Thyroid gland (tissue), 4 donors: ENCODE measurements around the gene HOXD10. TPM values are rescaled to one million over a fixed set of nuclear protein-coding genes. Genes with fewer than 3 reads are reported as not detected.
A peak's percentile ranks its signal among the peaks of the same experiment; 100 is the strongest.

ENCODE experiments used
- DNase-seq, 2 donors: peaks; one replicate each; pipeline ENCODE4 v3.0.0-alpha.2; 2019
- H3K27ac ChIP-seq, 3 donors: fragments of 200-600 bp; sonication (generic); 1 replicate in 2 of 3; 2 replicates in 1 of 3; pipeline ENCODE4 v1.5.1; 2016 to 2019; ENCODE audit warnings: mild to moderate bottlenecking in 1 of 3, moderate library complexity in 1 of 3
- H3K27me3 ChIP-seq: fragments of 200-600 bp; sonication (generic); one replicate; pipeline ENCODE4 v1.5.1; 2019
- H3K36me3 ChIP-seq, 2 donors: fragments of 200-600 bp; sonication (generic); one replicate each; pipeline ENCODE4 v1.5.1; 2016 to 2019
- H3K4me1 ChIP-seq, 2 donors: fragments of 200-600 bp; sonication (generic); one replicate each; pipeline ENCODE4 v1.5.1; 2017 to 2019
- H3K4me3 ChIP-seq, 3 donors: fragments of 200-600 bp; sonication (generic); replicated peaks in 1 of 3; 1 replicate in 2 of 3; 2 replicates in 1 of 3; pipeline ENCODE4 v1.5.1; 2016; ENCODE audit warnings: mild to moderate bottlenecking in 1 of 3
- H3K9me3 ChIP-seq: fragments of 200-600 bp; sonication (generic); one replicate; pipeline ENCODE4 v1.5.1; 2017
- CTCF ChIP-seq, 6 experiments: fragments of 200-600 bp in 3 of 6; fragments of 450-650 bp in 3 of 6; sonication (generic) in 3 of 6; IDR thresholded peaks; one replicate each; pipeline ENCODE4 v1.5.1; 2016 to 2019; ENCODE audit warnings: antibody characterized with exemption in 6 of 6, mild to moderate bottlenecking in 2 of 6, inconsistent platforms in 1 of 6, moderate library complexity in 1 of 6
- POLR2A ChIP-seq, 2 donors: fragments of 450-650 bp; IDR thresholded peaks; one replicate each; pipeline ENCODE4 v1.6.1; 2017; ENCODE audit warnings: antibody characterized with exemption in 2 of 2, mild to moderate bottlenecking in 2 of 2, moderate library complexity in 1 of 2
- WGBS, 2 donors: methylation state at CpG; one replicate each; pipeline ENCODE4 v1.1.5; 2017; 5-methylcytosine and 5-hydroxymethylcytosine counted together
- intact Hi-C: fragments of 100-400 bp; cut with DNase I; formaldehyde crosslinking; loops from one replicate; pipeline ENCODE4 v1.15.1; 2023
- total RNA-seq, 4 donors: library from RNA; depleted of rRNA; stranded (reverse); fragments of >200 nt; gene quantifications; one replicate each; pipeline ENCODE4 v1.2.3, GENCODE V29; 2016

HOXD10 gene
- total RNA-seq, 4 donors from 2014 or later = 0.33 to 0.54 TPM; not detected in 2

GRCh38 chr2:176124947-176125771 lies 8.6 kb downstream of the HOXD10 start:
- Histone ChIP-seq H3K27me3 (peaks cover 75% of the 10 kb centered on the region), H3K4me1 (peaks cover 5 to 24% of the 10 kb centered on the region in 2 donors), H3K4me3 (no peak overlapping the region), H3K36me3 (no peaks in the 10 kb centered on the region), H3K27ac (no peak overlapping the region), H3K9me3 (no peaks in the 10 kb centered on the region)
- intact Hi-C loops = loop anchor here (5.0 to 10.0 kb wide), 3 partner anchors 432 to 1020 kb away; no protein-coding TSS in a partner anchor
- WGBS, 2 donors = 30% methylated on average over 8 to 9 of the region's 9 CpGs
- no peak for TF ChIP-seq POLR2A (IDR thresholded peaks at IDR 0.05)
- no peak for TF ChIP-seq CTCF (IDR thresholded peaks at IDR 0.05)
- no peak for DNase-seq

- TF ChIP-seq CTCF (IDR thresholded peaks at IDR 0.05) (no peak), POLR2A (IDR thresholded peaks at IDR 0.05) (no peak)
- no peak for DNase-seq
- H3K9me3 ChIP-seq = no peaks in the 10 kb centered on the region
- intact Hi-C loops = loop anchor here (5.0 to 10.0 kb wide), 3 partner anchors 432 to 1019 kb away; no protein-coding TSS in a partner anchor
- H3K4me3 ChIP-seq = no peak overlapping the region
- 24 to 37% methylated on average over 6 of the region's 6 CpGs for WGBS, 2 donors
- no peak overlapping the region for H3K27ac ChIP-seq
- H3K36me3 ChIP-seq = no peaks in the 10 kb centered on the region
- H3K27me3 ChIP-seq = peaks cover 75% of the 10 kb centered on the region
- H3K4me1 ChIP-seq = peaks cover 5 to 30% of the 10 kb centered on the region in 2 donors
Observed at GRCh38 chr2:176125772-176126054, 9.1 kb downstream of the HOXD10 start.

- H3K27me3 ChIP-seq = peaks cover 70% of the 10 kb centered on the region
- peaks cover 5 to 28% of the 10 kb centered on the region in 2 donors for H3K4me1 ChIP-seq
- 3 to 6% methylated on average over 13 of the region's 13 CpGs for WGBS, 2 donors
- intact Hi-C loops = loop anchor here (5.0 to 10.0 kb wide), 3 partner anchors 430 to 1018 kb away; no protein-coding TSS in a partner anchor
- no peaks in the 10 kb centered on the region for H3K9me3 ChIP-seq
- H3K4me3 ChIP-seq = no peak overlapping the region
- no peak overlapping the region for H3K27ac ChIP-seq
- TF ChIP-seq POLR2A (IDR thresholded peaks at IDR 0.05) (no peak), CTCF (IDR thresholded peaks at IDR 0.05) (peak; percentile 72 to 88 (median 80))
- DNase-seq = peak; percentile 68 to 73
- H3K36me3 ChIP-seq = no peaks in the 10 kb centered on the region
Observed at GRCh38 chr2:176126929-176127773, 10.6 kb downstream of the HOXD10 start.

GRCh38 chr2:176127774-176128072 lies 11.1 kb downstream of the HOXD10 start:
- H3K9me3 ChIP-seq = no peaks in the 10 kb centered on the region
- WGBS, 2 donors = 19 to 26% methylated on average over 4 of the region's 4 CpGs
- no peak overlapping the region for H3K4me3 ChIP-seq
- H3K27ac ChIP-seq = no peak overlapping the region
- no peak for DNase-seq
- no peaks in the 10 kb centered on the region for H3K36me3 ChIP-seq
- TF ChIP-seq POLR2A (IDR thresholded peaks at IDR 0.05) = no peak
- no peak for TF ChIP-seq CTCF (IDR thresholded peaks at IDR 0.05)
- intact Hi-C loops = loop anchor here (5.0 to 10.0 kb wide), 3 partner anchors 430 to 1017 kb away; no protein-coding TSS in a partner anchor
- H3K27me3 ChIP-seq = peaks cover 70% of the 10 kb centered on the region
- peaks cover 5 to 22% of the 10 kb centered on the region in 2 donors for H3K4me1 ChIP-seq
